HCT116 (cell line): Measurements from ENCODE around the gene IGFL4. TPM values are rescaled to one million over a fixed set of nuclear protein-coding genes. Genes with fewer than 3 reads are reported as not detected.

ENCODE experiments used
- ATAC-seq: fragments of 200-7000 bp; cut with Tn5 transposase; 2 replicates; pipeline ENCODE4 v1.9.1; 2020; ENCODE audit warnings: mild to moderate bottlenecking, moderate library complexity
- BruUV-seq: library from RNA; stranded (reverse); fragments of 400-500 nt; replicated peaks from 2 replicates; lab custom pipeline; 2021; lab: Mats Ljungman, UMichigan
- CTCF ChIA-PET: fragments of 300-600 bp; sonication (Branson Sonifier 250); formaldehyde crosslinking; loops from one replicate; lab custom pipeline; 2021; ENCODE audit warnings: antibody characterized with exemption; lab: Charles Lee
- POLR2A ChIA-PET: fragments of 300-600, 350-600 bp; sonication (Branson Sonifier 250); formaldehyde crosslinking; loops from one replicate; lab custom pipeline; 2021; ENCODE audit warnings: antibody characterized with exemption; lab: Charles Lee
- RAD21 ChIA-PET, 2 experiments: fragments of 300-600 bp; sonication (Branson Sonifier 250); formaldehyde crosslinking; loops; one replicate each; lab custom pipeline; 2023; ENCODE audit warnings: low total read pairs in 2 of 2; ENCODE audit not compliant: uncharacterized antibody in 2 of 2, unreplicated experiment in 2 of 2, low non-redundant PET in 1 of 2; lab: Charles Lee
- DNase-seq: peaks from one replicate; pipeline ENCODE4 v3.0.0-alpha.2; 2010; ENCODE audit warnings: low read depth, low spot score
- H2AFZ ChIP-seq: fragments of 200-600 bp; shearing (Covaris generic), sonication (generic); 2 replicates; pipeline ENCODE4 v1.6.1; 2017; ENCODE audit warnings: low read depth, mixed run types, mixed read lengths, antibody characterized with exemption, low read length; ENCODE audit not compliant: poor library complexity, severe bottlenecking
- H3K27ac ChIP-seq: 2 replicates; pipeline ENCODE4 v1.5.1; 2012; ENCODE audit warnings: low read depth, low read length
- H3K27me3 ChIP-seq: fragments of 200-600 bp; sonication (generic); 2 replicates; pipeline ENCODE4 v1.6.1; 2016; ENCODE audit warnings: mixed run types, low read length, mixed read lengths; ENCODE audit not compliant: insufficient read depth
- H3K36me3 ChIP-seq, 2 experiments: fragments of 200-500 bp in 1 of 2; fragments of 200-600 bp in 1 of 2; sonication (Bioruptor generic) in 1 of 2; sonication (generic) in 1 of 2; 2 replicates each; pipeline versions ENCODE4 v1.5.1 to v1.6.1; 2014 to 2016; ENCODE audit warnings: low read length in 2 of 2, inconsistent platforms in 1 of 2, mixed read lengths in 1 of 2, mixed run types in 1 of 2; ENCODE audit not compliant: insufficient read depth in 2 of 2, control insufficient read depth in 1 of 2
- H3K4me1 ChIP-seq, 2 experiments: fragments of 200-600 bp in 1 of 2; sonication (generic) in 1 of 2; 2 replicates each; pipeline versions ENCODE4 v1.5.1 to v1.6.1; 2012 to 2017; ENCODE audit warnings: low read length in 2 of 2, inconsistent platforms in 1 of 2, mild to moderate bottlenecking in 1 of 2, mixed read lengths in 1 of 2, mixed run types in 1 of 2, moderate library complexity in 1 of 2; ENCODE audit not compliant: insufficient read depth in 2 of 2, control insufficient read depth in 1 of 2
- H3K4me2 ChIP-seq: fragments of 200-600 bp; sonication (generic); 2 replicates; pipeline ENCODE4 v1.6.1; 2017; ENCODE audit warnings: mixed run types, low read length, mixed read lengths
- H3K4me3 ChIP-seq, 2 experiments: fragments of 200-600 bp in 1 of 2; sonication (generic) in 1 of 2; replicated peaks in 1 of 2; 2 replicates each; pipeline ENCODE4 v1.5.1; 2011 to 2016; ENCODE audit warnings: low read length in 2 of 2, control low read depth in 1 of 2, low read depth in 1 of 2, mild to moderate bottlenecking in 1 of 2, mixed read lengths in 1 of 2, mixed run types in 1 of 2
- H3K79me2 ChIP-seq: fragments of 200-600 bp; sonication (generic); 2 replicates; pipeline ENCODE4 v1.6.1; 2017; ENCODE audit warnings: mild to moderate bottlenecking, mixed run types, low read length, moderate library complexity, mixed read lengths; ENCODE audit not compliant: insufficient read depth
- H3K9ac ChIP-seq: fragments of 200-600 bp; sonication (generic); 2 replicates; pipeline ENCODE4 v1.6.1; 2016; ENCODE audit warnings: low read length, mixed read lengths
- H3K9me2 ChIP-seq: fragments of 200-600 bp; sonication (generic), shearing (Covaris generic); 2 replicates; pipeline ENCODE4 v1.6.1; 2017; ENCODE audit warnings: mixed run types, mild to moderate bottlenecking, moderate library complexity; ENCODE audit not compliant: insufficient read depth
- H3K9me3 ChIP-seq, 2 experiments: fragments of 200-500 bp in 1 of 2; fragments of 200-600 bp in 1 of 2; sonication (Bioruptor generic) in 1 of 2; sonication (generic) in 1 of 2; 2 replicates each; pipeline ENCODE4 v1.6.1; 2014 to 2017; ENCODE audit warnings: low read length in 2 of 2, mixed read lengths in 2 of 2, inconsistent platforms in 1 of 2, low read depth in 1 of 2, mild to moderate bottlenecking in 1 of 2, mixed run types in 1 of 2, moderate library complexity in 1 of 2; ENCODE audit not compliant: control insufficient read depth in 1 of 2, insufficient read depth in 1 of 2
- H4K20me1 ChIP-seq: fragments of 200-600 bp; sonication (generic), shearing (Covaris generic); 2 replicates; pipeline ENCODE4 v1.6.1; 2017; ENCODE audit warnings: mixed run types, mild to moderate bottlenecking, moderate library complexity; ENCODE audit not compliant: insufficient read depth
- CBX3 ChIP-seq: IDR thresholded peaks from 2 replicates; pipeline ENCODE4 v1.6.1; 2012; ENCODE audit warnings: low read depth
- CEBPB ChIP-seq: IDR thresholded peaks from 2 replicates; pipeline ENCODE4 v1.6.1; 2012; ENCODE audit warnings: low read depth
- ELF1 ChIP-seq: IDR thresholded peaks from 2 replicates; pipeline ENCODE4 v1.6.1; 2012; ENCODE audit warnings: low read depth, borderline replicate concordance
- EZH2 ChIP-seq: fragments of 200-600 bp; sonication (generic); IDR thresholded peaks from 2 replicates; pipeline ENCODE4 v1.6.1; 2017; ENCODE audit warnings: antibody characterized with exemption, mixed run types
- EZH2phosphoT487 ChIP-seq: fragments of 200-600 bp; IDR thresholded peaks from 2 replicates; pipeline ENCODE4 v1.6.1; 2018; ENCODE audit warnings: antibody characterized with exemption, borderline replicate concordance
- FOSL1 ChIP-seq: IDR thresholded peaks from 2 replicates; pipeline ENCODE4 v1.6.1; 2012; ENCODE audit warnings: low read depth
- JUND ChIP-seq: IDR thresholded peaks from 2 replicates; pipeline ENCODE4 v1.6.1; 2012
- POLR2A ChIP-seq: IDR thresholded peaks from 2 replicates; pipeline ENCODE4 v1.7.0; 2011; ENCODE audit warnings: borderline replicate concordance; ENCODE audit not compliant: insufficient read depth, insufficient read length; ENCODE audit errors: extremely low read depth
- RAD21 ChIP-seq: IDR thresholded peaks from 2 replicates; pipeline ENCODE4 v1.6.1; 2012; ENCODE audit warnings: low read depth, mild to moderate bottlenecking
- SP1 ChIP-seq: IDR thresholded peaks from 2 replicates; pipeline ENCODE4 v1.6.1; 2012; ENCODE audit warnings: low read depth
- SRF ChIP-seq: IDR thresholded peaks from 2 replicates; pipeline ENCODE4 v1.6.1; 2012; ENCODE audit warnings: low read depth
- YY1 ChIP-seq: IDR thresholded peaks from 2 replicates; pipeline ENCODE4 v1.6.1; 2011; ENCODE audit warnings: low read length, low read depth, moderate library complexity, mild to moderate bottlenecking; ENCODE audit not compliant: insufficient replicate concordance; ENCODE audit errors: extremely low read depth
- ZNF274 ChIP-seq: fragments of 200-500 bp; sonication (Bioruptor generic); IDR thresholded peaks from 2 replicates; pipeline ENCODE4 v1.6.1; 2014; ENCODE audit warnings: mild to moderate bottlenecking, low read depth, low read length, inconsistent platforms
- intact Hi-C: fragments of 100-400 bp; cut with micrococcal nuclease; formaldehyde crosslinking; loops from 2 replicates; pipeline ENCODE4 v1.10.0; 2022
- total RNA-seq: library from RNA; stranded (reverse); gene quantifications from one replicate; pipeline ENCODE4 v1.2.1, GENCODE V29; 2021; ENCODE audit not compliant: unreplicated experiment
- TF ChIP-seq, protein P1 (sequence below): IDR thresholded peaks from 2 replicates; pipeline ENCODE4 v1.6.1; 2011; ENCODE audit warnings: mild to moderate bottlenecking, low read length, moderate library complexity; ENCODE audit not compliant: insufficient replicate concordance; ENCODE audit errors: extremely low read depth
- TF ChIP-seq, protein P2 (sequence below), 3 experiments: fragments of 200-600 bp in 1 of 3; sonication (generic) in 1 of 3; IDR thresholded peaks in 2 of 3; conservative IDR thresholded peaks in 1 of 3; 2 replicates each; pipeline ENCODE4 v1.5.1; 2012 to 2017; ENCODE audit warnings: low read depth in 2 of 3, low read length in 2 of 3, antibody characterized with exemption in 1 of 3, borderline replicate concordance in 1 of 3, control low read depth in 1 of 3, mild to moderate bottlenecking in 1 of 3, mixed read lengths in 1 of 3, mixed run types in 1 of 3, moderate library complexity in 1 of 3; ENCODE audit not compliant: insufficient read depth in 1 of 3
- TF ChIP-seq, protein P3 (sequence below): IDR thresholded peaks from 2 replicates; pipeline ENCODE4 v1.6.1; 2012

IGFL4 gene
- total RNA-seq, 1 experiment from 2014 or later: not detected

DNA sequence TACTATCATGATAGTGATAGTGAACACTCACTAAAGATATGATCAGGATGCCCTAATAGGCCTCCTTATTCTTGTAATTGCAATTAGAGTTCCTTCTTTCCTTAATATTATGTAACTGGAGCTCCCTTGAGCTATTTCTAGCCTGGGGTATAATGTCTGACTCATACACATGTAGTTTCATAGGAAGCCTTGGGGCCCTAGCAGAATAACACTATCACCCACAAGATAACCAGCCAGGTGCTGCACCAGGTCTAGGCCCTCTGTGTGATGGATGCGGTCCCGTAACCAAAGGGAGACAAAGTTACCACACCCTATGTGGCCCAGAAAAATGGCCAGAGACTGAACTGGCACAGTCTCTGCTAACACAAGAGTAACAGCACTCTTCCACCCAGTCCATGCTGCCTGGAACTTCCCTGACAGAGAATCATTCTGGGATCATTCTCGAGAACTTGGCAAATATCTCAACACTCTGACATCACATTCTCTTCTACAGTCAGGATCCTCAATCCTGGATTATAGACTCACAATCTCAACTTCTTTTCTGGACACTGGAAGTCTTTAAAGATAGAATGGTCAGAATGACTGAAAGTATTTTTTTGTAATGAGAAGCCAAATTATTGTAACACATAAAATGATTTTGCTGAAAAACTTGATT, 32.6 kb upstream of the IGFL4 start:
- no peak for ATAC-seq
- no peaks in the 10 kb centered on the region for H3K36me3 ChIP-seq
- no peak overlapping the region for H3K4me3 ChIP-seq
- no peak overlapping the region for H2AFZ ChIP-seq
- no peaks in the 10 kb centered on the region for H3K9me3 ChIP-seq
- RAD21 ChIA-PET: no interaction called here
- no peak overlapping the region for H3K4me2 ChIP-seq
- POLR2A ChIA-PET: no interaction called here
- H4K20me1 ChIP-seq: no peaks in the 10 kb centered on the region
- H3K4me1 ChIP-seq: peaks cover 22 to 36% of the 10 kb centered on the region in 2 experiments
- intact Hi-C loops: no loop called here
- H3K27ac ChIP-seq: no peak overlapping the region
- DNase-seq: no peak
- no peaks in the 10 kb centered on the region for H3K9me2 ChIP-seq
- H3K79me2 ChIP-seq: no peaks in the 10 kb centered on the region
- peaks cover 78% of the 10 kb centered on the region for H3K27me3 ChIP-seq
- BruUV-seq: no TSS peak
- CTCF ChIA-PET: interaction anchor here (0.7 to 2.7 kb wide), 3 partner anchors 45 to 191 kb away, joined by 3 to 22 read pairs (median 3); no protein-coding TSS in a partner anchor
- no peak overlapping the region for H3K9ac ChIP-seq
- TF ChIP-seq ELF1 (no peak), SP1 (no peak), ZNF274 (no peak), YY1 (no peak), EZH2phosphoT487 (no peak), RAD21 (no peak), SRF (no peak), POLR2A (no peak), FOSL1 (no peak), EZH2 (no peak), JUND (no peak), CEBPB (no peak), CBX3 (no peak)
- TF ChIP-seq, protein P1, sequence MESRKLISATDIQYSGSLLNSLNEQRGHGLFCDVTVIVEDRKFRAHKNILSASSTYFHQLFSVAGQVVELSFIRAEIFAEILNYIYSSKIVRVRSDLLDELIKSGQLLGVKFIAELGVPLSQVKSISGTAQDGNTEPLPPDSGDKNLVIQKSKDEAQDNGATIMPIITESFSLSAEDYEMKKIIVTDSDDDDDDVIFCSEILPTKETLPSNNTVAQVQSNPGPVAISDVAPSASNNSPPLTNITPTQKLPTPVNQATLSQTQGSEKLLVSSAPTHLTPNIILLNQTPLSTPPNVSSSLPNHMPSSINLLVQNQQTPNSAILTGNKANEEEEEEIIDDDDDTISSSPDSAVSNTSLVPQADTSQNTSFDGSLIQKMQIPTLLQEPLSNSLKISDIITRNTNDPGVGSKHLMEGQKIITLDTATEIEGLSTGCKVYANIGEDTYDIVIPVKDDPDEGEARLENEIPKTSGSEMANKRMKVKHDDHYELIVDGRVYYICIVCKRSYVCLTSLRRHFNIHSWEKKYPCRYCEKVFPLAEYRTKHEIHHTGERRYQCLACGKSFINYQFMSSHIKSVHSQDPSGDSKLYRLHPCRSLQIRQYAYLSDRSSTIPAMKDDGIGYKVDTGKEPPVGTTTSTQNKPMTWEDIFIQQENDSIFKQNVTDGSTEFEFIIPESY: no peak
- TF ChIP-seq, protein P2, sequence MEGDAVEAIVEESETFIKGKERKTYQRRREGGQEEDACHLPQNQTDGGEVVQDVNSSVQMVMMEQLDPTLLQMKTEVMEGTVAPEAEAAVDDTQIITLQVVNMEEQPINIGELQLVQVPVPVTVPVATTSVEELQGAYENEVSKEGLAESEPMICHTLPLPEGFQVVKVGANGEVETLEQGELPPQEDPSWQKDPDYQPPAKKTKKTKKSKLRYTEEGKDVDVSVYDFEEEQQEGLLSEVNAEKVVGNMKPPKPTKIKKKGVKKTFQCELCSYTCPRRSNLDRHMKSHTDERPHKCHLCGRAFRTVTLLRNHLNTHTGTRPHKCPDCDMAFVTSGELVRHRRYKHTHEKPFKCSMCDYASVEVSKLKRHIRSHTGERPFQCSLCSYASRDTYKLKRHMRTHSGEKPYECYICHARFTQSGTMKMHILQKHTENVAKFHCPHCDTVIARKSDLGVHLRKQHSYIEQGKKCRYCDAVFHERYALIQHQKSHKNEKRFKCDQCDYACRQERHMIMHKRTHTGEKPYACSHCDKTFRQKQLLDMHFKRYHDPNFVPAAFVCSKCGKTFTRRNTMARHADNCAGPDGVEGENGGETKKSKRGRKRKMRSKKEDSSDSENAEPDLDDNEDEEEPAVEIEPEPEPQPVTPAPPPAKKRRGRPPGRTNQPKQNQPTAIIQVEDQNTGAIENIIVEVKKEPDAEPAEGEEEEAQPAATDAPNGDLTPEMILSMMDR (IDR thresholded peaks at IDR 0.05 in 2 of 3, conservative IDR thresholded peaks at IDR 0.05 in 1 of 3; ENCODE audit: borderline replicate concordance in 1 of 3, insufficient read depth in 1 of 3, low read depth in 2 of 3, low read length in 2 of 3): no peak
- TF ChIP-seq, protein P3, sequence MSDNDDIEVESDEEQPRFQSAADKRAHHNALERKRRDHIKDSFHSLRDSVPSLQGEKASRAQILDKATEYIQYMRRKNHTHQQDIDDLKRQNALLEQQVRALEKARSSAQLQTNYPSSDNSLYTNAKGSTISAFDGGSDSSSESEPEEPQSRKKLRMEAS: no peak
- TF ChIP-seq, all 23 proteins: peak for 0
